ENCODE results near the gene GNG13.

DNA sequence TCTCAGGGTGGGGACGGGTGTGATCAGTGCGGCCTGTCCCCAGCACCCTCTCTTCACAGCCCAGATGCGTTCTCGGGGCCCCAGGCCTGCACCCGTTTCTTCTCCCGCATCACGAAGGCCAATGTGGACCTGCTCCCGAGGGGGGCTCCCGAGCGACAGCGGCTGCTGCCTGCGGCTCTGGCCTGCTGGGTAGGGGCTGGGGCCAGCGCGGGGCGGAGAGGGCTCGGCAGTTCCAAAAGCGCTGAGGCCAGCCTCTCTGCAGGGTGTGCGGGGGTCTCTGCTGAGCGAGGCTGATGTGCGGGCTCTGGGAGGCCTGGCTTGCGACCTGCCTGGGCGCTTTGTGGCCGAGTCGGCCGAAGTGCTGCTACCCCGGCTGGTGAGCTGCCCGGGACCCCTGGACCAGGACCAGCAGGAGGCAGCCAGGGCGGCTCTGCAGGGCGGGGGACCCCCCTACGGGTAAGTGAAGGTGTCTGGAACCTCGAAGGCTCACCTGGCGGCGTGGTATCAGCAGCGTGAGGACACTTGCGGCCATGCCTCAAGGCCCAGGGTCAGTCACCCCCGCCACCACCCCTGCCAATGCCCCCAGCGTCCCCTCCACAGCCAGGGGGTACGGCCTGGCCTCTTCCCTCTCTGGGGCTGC, 35.6 kb downstream of the GNG13 start:
- TF ChIP-seq, protein P1, sequence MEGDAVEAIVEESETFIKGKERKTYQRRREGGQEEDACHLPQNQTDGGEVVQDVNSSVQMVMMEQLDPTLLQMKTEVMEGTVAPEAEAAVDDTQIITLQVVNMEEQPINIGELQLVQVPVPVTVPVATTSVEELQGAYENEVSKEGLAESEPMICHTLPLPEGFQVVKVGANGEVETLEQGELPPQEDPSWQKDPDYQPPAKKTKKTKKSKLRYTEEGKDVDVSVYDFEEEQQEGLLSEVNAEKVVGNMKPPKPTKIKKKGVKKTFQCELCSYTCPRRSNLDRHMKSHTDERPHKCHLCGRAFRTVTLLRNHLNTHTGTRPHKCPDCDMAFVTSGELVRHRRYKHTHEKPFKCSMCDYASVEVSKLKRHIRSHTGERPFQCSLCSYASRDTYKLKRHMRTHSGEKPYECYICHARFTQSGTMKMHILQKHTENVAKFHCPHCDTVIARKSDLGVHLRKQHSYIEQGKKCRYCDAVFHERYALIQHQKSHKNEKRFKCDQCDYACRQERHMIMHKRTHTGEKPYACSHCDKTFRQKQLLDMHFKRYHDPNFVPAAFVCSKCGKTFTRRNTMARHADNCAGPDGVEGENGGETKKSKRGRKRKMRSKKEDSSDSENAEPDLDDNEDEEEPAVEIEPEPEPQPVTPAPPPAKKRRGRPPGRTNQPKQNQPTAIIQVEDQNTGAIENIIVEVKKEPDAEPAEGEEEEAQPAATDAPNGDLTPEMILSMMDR (IDR thresholded peaks at IDR 0.05; ENCODE audit: insufficient read depth, low read length, poor library complexity, severe bottlenecking): no peak
- no peak for TF ChIP-seq EZH2phosphoT487 (conservative IDR thresholded peaks at IDR 0.05; ENCODE audit: low read length)
